Stimulated activated CD4-positive, alpha-beta T cell treated with anti-CD3 and anti-CD28 coated beads, Interleukin-15, amount 100 ng/mL, for 24 hours (primary cell): ENCODE results near the gene KCNMA1.

Experiments used
- DNase-seq: peaks from one replicate; pipeline ENCODE4 v3.0.0-alpha.2; 2020

KCNMA1 gene

GRCh38 chr10:77315496-77316129 lies 322.0 kb downstream of the KCNMA1 start:
- no peak for DNase-seq

DNA sequence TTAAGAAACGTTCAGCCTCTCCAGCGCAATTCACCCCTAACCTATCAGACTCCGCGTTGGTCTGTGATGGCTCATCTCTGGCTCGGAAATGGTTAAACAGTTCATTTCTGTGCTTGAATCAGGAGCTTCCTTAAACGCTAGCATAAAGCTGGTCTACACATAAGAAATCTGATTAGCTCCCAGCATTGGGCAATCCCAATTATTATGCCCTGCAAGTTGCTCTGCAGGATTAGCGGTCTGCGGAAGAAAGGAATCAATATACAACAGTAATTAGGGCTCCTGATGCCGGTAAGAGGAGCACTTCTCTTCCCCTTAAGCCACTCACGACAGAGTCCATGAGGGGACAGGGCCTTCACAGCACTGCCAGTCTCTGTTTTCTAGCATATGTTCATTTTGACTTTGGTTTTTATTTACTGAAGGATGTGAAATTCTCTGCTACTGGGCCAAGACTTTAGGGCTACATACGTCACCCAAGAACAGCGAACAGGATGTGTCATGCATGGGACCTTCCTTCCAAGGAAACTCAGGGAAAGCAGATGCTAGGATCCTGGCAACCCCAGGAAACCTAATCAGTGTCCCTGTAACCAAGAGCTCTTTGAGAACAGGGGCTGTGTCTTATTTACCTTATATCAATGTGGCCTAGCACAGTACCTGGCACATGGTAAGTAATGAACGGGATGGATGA lies 324.4 kb downstream of the KCNMA1 start:
- DNase-seq: no peak

DNA sequence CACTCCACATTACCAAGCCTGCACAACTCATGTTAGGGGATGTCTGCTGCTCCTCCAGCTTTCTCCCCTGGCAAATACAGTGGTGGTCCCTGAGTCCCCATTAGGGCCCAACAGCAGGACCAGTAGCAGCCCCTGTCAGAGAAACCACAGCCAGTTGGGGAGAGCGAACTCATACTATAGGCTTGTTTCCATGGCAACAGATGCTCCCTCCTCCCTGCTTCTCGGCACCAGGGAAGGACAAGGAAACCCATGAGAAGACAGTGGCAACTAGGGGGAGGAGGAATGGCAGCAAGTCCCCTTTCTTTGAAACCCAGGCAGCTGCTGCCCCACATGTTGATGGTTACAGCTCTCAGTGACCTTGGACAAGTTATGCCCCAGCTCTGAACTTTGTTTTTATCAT lies 326.4 kb downstream of the KCNMA1 start:
- no peak for DNase-seq

DNA sequence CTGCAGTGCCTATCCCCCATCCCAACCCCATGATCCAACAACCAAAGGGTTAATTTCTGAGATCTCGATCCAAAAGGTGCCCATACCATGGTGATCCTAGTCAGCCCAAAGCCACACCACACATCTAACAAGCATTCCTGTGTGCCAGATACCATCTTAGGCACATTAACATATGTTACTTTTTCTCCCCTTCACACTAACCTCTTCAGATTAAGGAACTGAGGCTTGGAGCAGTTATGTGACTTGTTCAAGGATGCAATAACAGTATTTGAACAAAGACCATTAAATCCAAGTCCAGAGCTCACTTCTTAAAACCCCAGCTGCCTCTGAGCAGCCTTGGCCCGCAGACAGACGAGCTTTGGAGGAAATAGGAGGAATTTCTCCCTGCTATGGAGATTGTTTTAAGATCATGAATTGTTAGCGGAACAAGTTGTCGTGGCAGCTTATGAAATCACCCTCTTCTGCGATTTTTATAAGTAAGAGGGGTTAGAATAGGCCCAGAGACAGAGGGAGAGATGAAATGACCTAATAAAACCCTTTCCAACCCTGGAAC lies 327.2 kb downstream of the KCNMA1 start:
- no peak for DNase-seq

DNA sequence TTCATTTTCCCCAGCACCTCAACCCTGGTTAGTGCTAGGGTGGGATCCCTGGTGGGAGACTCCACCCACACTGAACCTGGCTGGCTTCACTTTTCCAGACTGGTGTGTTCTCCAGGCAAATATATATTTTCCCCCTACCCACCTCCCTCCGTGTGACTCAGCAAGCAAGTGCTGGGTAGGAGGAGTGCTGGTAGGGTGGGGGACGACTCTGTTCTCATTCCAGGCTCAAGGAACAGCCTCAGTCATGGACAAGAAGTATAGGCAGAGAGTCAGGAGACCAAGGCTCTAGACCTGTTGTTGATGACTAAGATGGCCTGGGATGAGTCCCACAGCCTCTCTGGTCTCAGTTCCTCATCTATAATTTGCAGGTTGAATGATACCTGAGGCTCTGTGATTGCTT lies 328.1 kb downstream of the KCNMA1 start:
- DNase-seq: no peak

- DNase-seq: no peak
Measured at GRCh38 chr10:77309092-77309491, 328.5 kb downstream of the KCNMA1 start.

GRCh38 chr10:77308084-77308732 lies 329.4 kb downstream of the KCNMA1 start:
- no peak for DNase-seq

DNA sequence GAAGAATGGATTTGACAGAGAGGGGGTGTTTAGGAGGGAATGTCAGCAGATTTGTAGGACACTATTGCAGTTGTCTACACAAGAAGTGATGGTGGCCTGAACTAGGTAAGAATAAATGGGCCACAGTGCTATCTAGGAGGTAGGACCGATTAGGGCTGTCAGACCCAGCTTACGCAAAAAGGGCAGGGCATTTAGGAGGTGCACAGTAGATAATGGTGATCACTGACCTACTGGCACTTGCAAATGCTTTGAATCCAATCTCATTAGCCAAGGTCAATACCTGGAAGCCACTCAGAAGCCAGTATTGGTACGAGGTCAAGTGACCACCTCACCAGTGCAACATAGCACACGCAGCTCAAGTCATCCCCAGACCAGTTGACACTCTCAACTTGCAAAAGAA lies 330.9 kb downstream of the KCNMA1 start:
- no peak for DNase-seq

DNA sequence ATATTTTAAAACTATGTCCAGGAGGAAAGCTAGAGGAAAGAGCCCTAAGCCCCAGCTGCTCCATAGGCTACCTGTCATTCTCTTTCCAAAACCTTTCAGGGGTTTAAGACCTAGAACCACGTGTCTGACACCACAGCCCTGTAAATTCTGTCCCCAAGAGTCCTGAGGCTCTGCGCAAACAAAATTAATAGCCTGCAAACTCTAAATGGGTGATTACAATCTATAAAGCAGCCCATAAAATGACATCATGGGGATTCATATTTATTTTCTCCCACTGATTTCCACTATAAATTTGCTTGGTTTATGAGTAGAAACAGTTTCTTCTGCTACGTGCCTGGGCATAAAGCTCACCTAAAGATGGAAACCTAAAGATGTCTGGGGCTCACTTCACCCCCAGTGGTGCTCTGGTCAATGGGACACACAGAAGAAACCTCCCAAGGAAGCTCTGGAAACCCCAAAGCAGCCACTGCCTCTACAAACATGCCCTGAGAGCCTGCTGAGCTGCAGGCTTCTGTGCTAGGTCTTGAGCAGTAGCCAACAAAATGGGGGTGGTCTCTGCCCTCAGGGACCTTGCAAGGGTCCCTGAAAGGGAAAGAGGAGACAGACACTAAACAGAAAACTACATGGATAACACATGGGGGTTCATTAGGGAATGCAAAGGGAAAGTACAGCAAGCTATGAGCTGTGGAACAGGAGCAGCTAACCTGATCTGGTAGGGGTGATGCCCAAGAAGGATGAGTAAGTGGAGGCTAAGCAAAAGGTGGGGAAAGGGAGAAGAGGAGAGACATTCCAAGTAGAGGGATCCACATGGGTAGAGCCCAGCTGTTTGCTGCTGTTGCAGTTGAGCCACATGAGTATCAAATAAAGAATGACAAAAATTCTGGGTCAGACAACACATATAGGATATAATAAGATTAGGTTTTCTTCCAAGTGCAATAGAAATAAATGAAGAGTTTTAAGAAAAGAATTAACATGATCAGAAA lies 331.7 kb downstream of the KCNMA1 start:
- no peak for DNase-seq

DNA sequence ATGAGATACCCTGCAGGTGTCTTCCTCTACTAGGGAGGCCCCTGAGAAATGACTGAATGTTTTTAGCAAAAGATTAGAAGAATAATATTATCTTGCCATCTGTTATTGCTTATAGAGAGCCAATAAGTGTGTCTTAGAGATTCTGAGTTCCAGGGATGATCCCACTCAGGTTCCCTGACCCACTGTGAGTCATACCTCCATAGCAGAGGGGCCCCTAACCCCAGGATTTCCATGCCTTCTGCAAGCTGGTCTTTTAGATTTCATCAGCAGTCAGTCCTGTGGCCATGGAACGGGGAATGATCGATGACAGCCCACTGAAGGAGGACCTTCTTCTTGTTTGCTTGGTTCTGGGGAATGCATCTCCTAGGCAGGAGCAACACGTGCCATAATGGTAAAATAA lies 333.4 kb downstream of the KCNMA1 start:
- no peak for DNase-seq

GRCh38 chr10:77301305-77301730 lies 336.3 kb downstream of the KCNMA1 start:
- no peak for DNase-seq

GRCh38 chr10:77300682-77301302 lies 336.8 kb downstream of the KCNMA1 start:
- no peak for DNase-seq

- DNase-seq: no peak
Measured at GRCh38 chr10:77299320-77299719, 338.3 kb downstream of the KCNMA1 start.

- no peak for DNase-seq
Measured at GRCh38 chr10:77297393-77297739, 340.2 kb downstream of the KCNMA1 start.

DNA sequence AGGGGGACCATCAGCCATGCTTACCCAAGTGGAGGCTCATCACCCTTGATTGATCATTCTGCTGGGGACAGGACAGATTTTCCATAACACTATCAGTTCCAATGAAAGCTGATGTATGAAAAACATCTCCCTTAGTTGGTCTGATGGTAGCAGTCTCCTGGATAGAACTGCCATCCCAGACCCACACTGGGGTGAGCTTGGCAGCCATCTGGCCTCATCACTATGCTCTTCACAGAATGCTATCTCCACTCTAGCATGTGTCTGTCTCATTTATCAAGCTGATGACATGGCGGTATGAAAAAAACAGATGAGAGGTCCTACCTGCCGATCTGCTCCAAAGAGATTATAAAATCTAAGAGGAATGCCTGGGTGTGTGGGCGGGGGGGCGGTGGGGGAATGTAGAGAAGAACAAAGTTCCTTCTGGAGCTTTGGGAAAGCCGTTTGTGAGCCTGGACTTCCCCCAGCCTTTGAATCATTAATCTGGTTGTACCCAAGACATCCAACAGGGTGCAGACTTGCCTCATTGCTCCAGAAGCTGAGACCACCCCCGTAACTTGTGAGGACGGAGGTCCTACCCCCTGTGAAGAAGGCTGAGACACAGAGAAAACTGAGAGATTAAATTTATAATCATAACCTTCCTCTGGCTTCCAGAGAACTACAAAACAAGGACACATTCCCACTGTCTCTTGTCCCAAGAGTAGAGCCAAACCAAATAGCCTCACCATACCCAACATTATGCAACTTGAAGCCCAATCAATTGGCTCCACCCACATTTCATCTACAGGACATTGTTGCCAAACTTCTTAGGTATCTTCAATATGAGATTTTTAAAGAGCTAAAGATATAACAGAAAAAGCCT lies 340.8 kb downstream of the KCNMA1 start:
- DNase-seq: no peak

GRCh38 chr10:77293773-77294172 lies 343.8 kb downstream of the KCNMA1 start:
- DNase-seq: no peak

DNA sequence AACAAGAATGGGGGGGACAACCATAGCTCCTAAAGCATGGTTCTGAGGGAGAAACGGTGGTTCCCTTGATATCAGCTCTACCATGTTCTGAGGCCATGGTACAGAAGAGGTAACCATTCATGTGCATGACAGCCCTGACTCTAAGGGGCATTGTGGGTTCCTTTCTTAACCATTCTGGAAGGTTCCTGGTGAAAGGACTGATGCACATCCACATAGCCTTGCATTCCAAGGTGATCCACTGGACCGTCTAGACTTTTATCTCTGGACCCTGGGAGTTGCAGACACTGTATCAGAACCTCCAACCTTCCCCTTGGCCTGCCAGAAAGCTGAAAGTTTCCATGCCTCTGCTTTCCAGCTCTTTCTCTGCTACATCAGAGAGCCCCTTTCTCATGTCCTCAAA lies 344.3 kb downstream of the KCNMA1 start:
- no peak for DNase-seq

DNA sequence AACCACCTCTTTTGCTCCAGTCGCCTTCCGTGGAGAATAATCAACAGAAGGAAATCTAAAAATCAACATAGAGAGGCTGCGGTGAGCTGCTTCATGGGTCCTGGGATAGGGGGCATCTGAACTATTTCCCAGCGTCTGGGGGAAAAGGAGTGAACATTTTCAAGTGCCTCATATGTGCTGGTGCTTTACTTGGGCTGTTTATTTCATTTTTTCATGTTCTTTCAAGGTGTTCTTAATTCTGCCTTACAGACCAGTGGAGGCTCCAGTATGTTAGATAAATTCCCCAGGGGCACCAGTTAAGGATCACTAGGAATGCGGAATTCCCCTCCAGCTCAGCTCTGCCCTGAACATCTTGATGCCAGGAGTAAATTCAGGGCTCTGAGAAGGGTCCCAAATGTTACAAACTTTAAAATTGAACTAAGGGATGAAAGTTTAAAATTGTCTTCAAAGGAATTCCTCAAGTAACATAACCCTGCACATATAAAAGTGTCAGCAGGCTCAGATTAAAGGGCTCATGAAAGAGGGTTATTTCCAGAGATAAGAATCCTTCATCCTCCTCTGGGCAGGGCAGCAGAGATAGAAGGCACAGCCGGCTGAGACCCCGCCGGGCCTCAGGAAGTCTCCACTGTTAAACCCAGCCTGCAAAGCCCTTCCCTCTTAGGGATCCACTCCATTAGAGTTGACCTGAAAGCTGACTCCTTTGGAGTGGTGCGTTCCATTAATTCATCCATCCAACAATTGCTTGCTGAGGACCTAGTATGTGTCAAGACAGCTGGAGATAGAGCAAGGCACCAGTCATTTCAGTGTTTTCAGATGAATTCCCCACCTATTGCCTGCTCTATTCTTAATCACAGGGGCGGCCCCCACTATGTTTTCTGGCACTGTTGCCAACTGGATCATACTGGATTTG lies 345.8 kb downstream of the KCNMA1 start:
- no peak for DNase-seq

DNA sequence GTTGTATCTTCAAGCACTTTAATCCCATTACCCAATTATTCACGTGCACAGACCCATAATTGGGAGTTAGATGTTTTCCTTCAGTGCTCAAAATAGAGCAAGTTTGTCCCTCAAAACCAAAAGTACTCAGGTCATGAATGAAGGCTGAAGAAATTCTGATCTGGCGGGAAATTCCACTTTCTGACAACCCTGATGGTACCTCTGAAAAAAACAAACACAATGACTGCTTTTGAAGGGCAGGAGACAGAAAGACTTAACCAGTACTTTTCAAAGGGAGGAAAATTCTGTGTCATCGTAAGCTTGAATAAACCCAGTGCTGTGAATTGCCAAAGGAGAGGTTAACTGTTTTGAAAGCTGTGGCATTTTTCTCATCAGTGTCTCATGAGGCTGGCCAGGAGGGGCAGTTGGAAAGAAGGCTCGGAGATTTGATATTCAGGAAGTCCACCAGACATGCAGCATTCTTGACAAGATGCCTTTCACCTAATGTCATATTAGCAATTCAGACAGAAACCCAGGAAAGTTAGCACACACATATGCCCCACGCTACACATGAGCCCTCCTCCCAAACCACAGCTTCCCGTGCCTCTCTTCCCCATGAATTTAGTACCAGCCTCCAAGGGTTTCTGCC lies 347.0 kb downstream of the KCNMA1 start:
- no peak for DNase-seq

- DNase-seq: no peak
Measured at GRCh38 chr10:77289790-77290189, 347.8 kb downstream of the KCNMA1 start.
